Endodermal cell (in vitro differentiated cells): ENCODE results near the gene HCAR3. TPM values are rescaled to one million over a fixed set of nuclear protein-coding genes. Genes with fewer than 3 reads are reported as not detected.
"Not testable (repeated sequence)": the region's sequence is repeated elsewhere in the genome, so short reads cannot be mapped to it uniquely, and the experiment has no call there.

Experiments used
- DNase-seq: peaks from one replicate; pipeline ENCODE4 v3.0.0-alpha.2; 2017
- H3K27ac ChIP-seq: 2 replicates; pipeline ENCODE4 v1.5.1; 2013; ENCODE audit warnings: mild to moderate bottlenecking, low read depth, low read length, moderate library complexity
- H3K27me3 ChIP-seq: 2 replicates; pipeline ENCODE4 v1.6.1; 2013; ENCODE audit warnings: mild to moderate bottlenecking, low read length, moderate library complexity; ENCODE audit not compliant: insufficient read depth, control insufficient read depth, poor library complexity, severe bottlenecking
- H3K36me3 ChIP-seq: 2 replicates; pipeline ENCODE4 v1.7.0; 2013; ENCODE audit warnings: mild to moderate bottlenecking, low read length, moderate library complexity; ENCODE audit not compliant: control insufficient read depth, insufficient read depth
- H3K4me1 ChIP-seq: one replicate; pipeline ENCODE4 v1.7.0; 2013; ENCODE audit warnings: low read length; ENCODE audit not compliant: control insufficient read depth, insufficient read depth
- H3K4me3 ChIP-seq: 2 replicates; pipeline ENCODE4 v1.5.1; 2013; ENCODE audit warnings: mild to moderate bottlenecking, low read length, moderate library complexity
- H3K9ac ChIP-seq: 2 replicates; pipeline ENCODE4 v1.6.1; 2013; ENCODE audit warnings: mild to moderate bottlenecking, low read length, moderate library complexity; ENCODE audit not compliant: poor library complexity, severe bottlenecking; ENCODE audit errors: extremely low read depth
- H3K9me3 ChIP-seq: 2 replicates; pipeline ENCODE4 v1.6.1; 2013; ENCODE audit warnings: mild to moderate bottlenecking, low read length, moderate library complexity; ENCODE audit not compliant: control insufficient read depth
- H3K27ac Mint-ChIP-seq: 2 replicates; pipeline ENCODE4 v1.8.0; 2020; ENCODE audit warnings: mixed read lengths
- H3K27me3 Mint-ChIP-seq: 2 replicates; pipeline ENCODE4 v1.8.0; 2021; ENCODE audit warnings: mild to moderate bottlenecking, mixed read lengths; ENCODE audit not compliant: insufficient read depth
- H3K36me3 Mint-ChIP-seq: 2 replicates; pipeline ENCODE4 v1.8.0; 2020; ENCODE audit warnings: low read depth, mixed read lengths
- H3K4me1 Mint-ChIP-seq: 2 replicates; pipeline ENCODE4 v1.8.0; 2020; ENCODE audit warnings: mixed read lengths
- H3K4me3 Mint-ChIP-seq: 2 replicates; pipeline ENCODE4 v1.8.0; 2020; ENCODE audit warnings: mild to moderate bottlenecking, moderate library complexity, mixed read lengths
- H3K9me3 Mint-ChIP-seq: 2 replicates; pipeline ENCODE4 v1.8.0; 2020; ENCODE audit warnings: mild to moderate bottlenecking, mixed read lengths
- WGBS, 2 experiments: methylation state at CpG; one replicate each; pipeline versions ENCODE4 v1.1.5 to v1.1.7; 2013; ENCODE audit warnings: missing lambda C conversion rate in 2 of 2, mixed read lengths in 1 of 2; ENCODE audit not compliant: insufficient coverage in 1 of 2, insufficient read length in 1 of 2; 5-methylcytosine and 5-hydroxymethylcytosine counted together
- total RNA-seq, 2 donors: library from RNA; stranded (reverse); fragmentation: NEBNext Ultra II Directional in 1 of 2; extraction: Animal tissue kit (Norgen Biotek cat#: 25700) in 1 of 2; gene quantifications; 2 replicates in 1 of 2; 3 replicates in 1 of 2; pipeline ENCODE4 v1.2.1, GENCODE V29; 2021
- TF ChIP-seq, protein P1 (sequence below): fragments of 200-600 bp; sonication (generic); conservative IDR thresholded peaks from 2 replicates; pipeline ENCODE4 v1.5.0; 2021; ENCODE audit warnings: antibody characterized with exemption, mild to moderate bottlenecking

Gene HCAR3
- total RNA-seq, 2 donors from 2014 or later: not detected

GRCh38 chr12:122752464-122753318, 36.1 kb upstream of the HCAR3 start, which contains the start of gene DENR:
Gene DENR, plus strand, starts transcription at chr12:122752824. Its CDS starts 878 bp downstream, at chr12:122753702.
- H3K36me3 Mint-ChIP-seq: peaks cover 38% of the 10 kb centered on the region
- H3K27ac Mint-ChIP-seq: peak within 1 kb of the TSS; percentile 98
- Histone ChIP-seq H3K36me3 (peaks cover 41% of the 10 kb centered on the region), H3K4me1 (peaks cover 8% of the 10 kb centered on the region), H3K27ac (peak within 1 kb of the TSS; percentile 71), H3K27me3 (no peaks in the 10 kb centered on the region), H3K4me3 (peak within 1 kb of the TSS; percentile 95), H3K9me3 (no peaks in the 10 kb centered on the region), H3K9ac (peak within 1 kb of the TSS; percentile 90)
- TF ChIP-seq, protein P1, sequence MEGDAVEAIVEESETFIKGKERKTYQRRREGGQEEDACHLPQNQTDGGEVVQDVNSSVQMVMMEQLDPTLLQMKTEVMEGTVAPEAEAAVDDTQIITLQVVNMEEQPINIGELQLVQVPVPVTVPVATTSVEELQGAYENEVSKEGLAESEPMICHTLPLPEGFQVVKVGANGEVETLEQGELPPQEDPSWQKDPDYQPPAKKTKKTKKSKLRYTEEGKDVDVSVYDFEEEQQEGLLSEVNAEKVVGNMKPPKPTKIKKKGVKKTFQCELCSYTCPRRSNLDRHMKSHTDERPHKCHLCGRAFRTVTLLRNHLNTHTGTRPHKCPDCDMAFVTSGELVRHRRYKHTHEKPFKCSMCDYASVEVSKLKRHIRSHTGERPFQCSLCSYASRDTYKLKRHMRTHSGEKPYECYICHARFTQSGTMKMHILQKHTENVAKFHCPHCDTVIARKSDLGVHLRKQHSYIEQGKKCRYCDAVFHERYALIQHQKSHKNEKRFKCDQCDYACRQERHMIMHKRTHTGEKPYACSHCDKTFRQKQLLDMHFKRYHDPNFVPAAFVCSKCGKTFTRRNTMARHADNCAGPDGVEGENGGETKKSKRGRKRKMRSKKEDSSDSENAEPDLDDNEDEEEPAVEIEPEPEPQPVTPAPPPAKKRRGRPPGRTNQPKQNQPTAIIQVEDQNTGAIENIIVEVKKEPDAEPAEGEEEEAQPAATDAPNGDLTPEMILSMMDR: peak; percentile 90
- peak; percentile 100 for DNase-seq
- H3K4me1 Mint-ChIP-seq: peaks cover 19% of the 10 kb centered on the region
- peaks cover 2% of the 10 kb centered on the region for H3K9me3 Mint-ChIP-seq
- 0% methylated on average over 39 to 73 of the region's 73 CpGs for WGBS, 2 experiments
- peak within 1 kb of the TSS; percentile 97 for H3K4me3 Mint-ChIP-seq
- H3K27me3 Mint-ChIP-seq: no peaks in the 10 kb centered on the region

DNA sequence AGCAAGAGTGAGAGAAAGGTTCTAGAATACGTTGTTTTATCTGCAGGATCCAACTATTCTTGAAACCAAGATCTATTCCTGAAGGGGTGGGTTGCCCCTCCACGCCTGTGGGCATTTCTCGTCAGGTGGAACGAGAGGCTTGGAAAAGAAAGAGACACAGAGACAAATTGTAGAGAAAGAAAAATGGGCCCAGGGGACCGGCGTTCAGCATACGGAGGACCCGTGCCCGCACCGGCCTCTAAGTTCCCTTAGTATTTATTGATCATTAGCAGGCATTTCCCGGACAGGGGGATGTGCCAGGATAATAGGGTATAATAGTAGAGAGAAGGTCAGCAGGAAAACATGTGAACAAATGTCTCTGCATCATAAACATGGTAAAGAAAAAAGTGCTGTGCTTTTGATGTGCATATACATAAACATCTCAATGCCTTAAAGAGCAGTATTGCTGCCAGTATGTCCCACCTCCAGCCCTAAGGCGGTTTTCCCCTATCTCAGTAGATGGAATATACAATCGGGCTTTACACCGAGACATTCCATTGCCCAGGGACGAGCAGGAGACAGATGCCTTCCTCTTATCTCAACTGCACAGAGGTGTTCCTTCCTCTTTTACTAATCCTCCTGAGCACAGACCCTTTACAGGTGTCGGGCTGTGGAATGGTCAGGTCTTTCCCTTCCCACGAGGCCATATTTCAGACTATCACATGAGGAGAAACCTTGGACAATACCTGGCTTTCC, 34.3 kb upstream of the HCAR3 start:
- H3K27me3 Mint-ChIP-seq, H3K4me1 ChIP-seq, H3K9me3 Mint-ChIP-seq, H3K27me3 ChIP-seq, H3K9me3 ChIP-seq: not testable (repeated sequence)
- Mint-ChIP-seq H3K4me1 (peaks cover 19% of the 10 kb centered on the region), H3K4me3 (peak overlapping the region; percentile 97), H3K27ac (peak overlapping the region; percentile 98), H3K36me3 (peaks cover 23% of the 10 kb centered on the region)
- H3K27ac ChIP-seq: peak overlapping the region; percentile 47
- peak overlapping the region; percentile 95 for H3K4me3 ChIP-seq
- H3K36me3 ChIP-seq: peaks cover 24% of the 10 kb centered on the region
- H3K9ac ChIP-seq: peak overlapping the region; percentile 80
- 32 to 55% methylated on average over 15 to 17 of the region's 17 CpGs for WGBS, 2 experiments
- DNase-seq: peak; percentile 73

DNA sequence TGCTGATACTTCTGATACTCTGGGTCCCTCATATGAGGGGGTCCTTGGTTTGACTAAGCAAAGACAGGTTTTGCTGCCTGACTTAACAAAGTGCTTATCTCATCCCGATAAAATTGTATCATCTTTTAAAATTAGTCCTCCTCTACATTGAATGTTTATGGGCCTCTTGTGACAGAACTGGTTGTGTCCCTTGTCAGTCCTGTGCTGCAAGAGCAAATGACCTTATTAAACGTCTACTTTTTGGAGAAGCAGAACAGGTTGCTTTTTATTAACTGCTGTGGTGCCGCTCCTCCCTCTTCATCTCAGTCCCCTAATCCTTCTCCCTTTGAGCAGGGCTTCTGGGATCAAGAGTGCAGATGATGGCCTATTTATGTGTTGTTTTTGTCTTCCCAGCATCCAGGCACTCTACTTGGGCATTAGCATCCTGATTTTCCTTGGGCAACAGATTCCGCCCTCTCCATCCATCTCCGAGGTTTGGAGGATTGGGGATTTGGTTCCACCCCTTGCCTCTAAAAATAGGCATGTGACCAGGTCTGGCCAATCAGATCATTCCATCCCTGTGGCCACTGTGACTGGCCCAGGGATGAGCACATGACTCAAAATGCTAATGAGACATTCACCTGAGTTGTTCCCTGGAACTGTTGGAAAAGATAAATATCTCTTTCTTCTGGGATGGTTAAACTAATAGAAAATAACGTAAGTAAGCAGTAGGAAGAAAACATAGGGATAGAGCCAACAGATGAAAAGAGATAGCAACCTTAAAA, 33.1 kb upstream of the HCAR3 start:
- Histone ChIP-seq H3K27me3 (no peaks in the 10 kb centered on the region), H3K9me3 (no peaks in the 10 kb centered on the region), H3K4me3 (no peak overlapping the region), H3K4me1 (peaks cover 4% of the 10 kb centered on the region), H3K9ac (no peak overlapping the region), H3K27ac (no peak overlapping the region), H3K36me3 (peaks cover 12% of the 10 kb centered on the region)
- 93% methylated on average over 5 to 6 of the region's 6 CpGs for WGBS, 2 experiments
- DNase-seq: peak; percentile 80
- Mint-ChIP-seq H3K27me3 (no peaks in the 10 kb centered on the region), H3K9me3 (peaks cover 2% of the 10 kb centered on the region), H3K4me1 (peaks cover 19% of the 10 kb centered on the region), H3K36me3 (peaks cover 11% of the 10 kb centered on the region), H3K27ac (peak overlapping the region; percentile 7), H3K4me3 (no peak overlapping the region)
- TF ChIP-seq, protein P1: no peak
